CD4-positive, alpha-beta T cell treated with Interleukin-6 for 4 hours (primary cell): ENCODE results near the gene B9D2.
"Not testable (repeated sequence)": the region's sequence is repeated elsewhere in the genome, so short reads cannot be mapped to it uniquely, and the experiment has no call there.

Experiments
- DNase-seq: peaks from one replicate; pipeline ENCODE4 v3.0.0-alpha.2; 2020; ENCODE audit warnings: mixed read lengths

Gene B9D2

GRCh38 chr19:41353466-41354342 is 10.2 kb downstream of the B9D2 start, which contains the start of gene TGFB1:
Gene TGFB1, minus strand, starts transcription at chr19:41353922. Its CDS starts 878 bp downstream, at chr19:41353044.
- DNase-seq: peak; percentile 97

DNA sequence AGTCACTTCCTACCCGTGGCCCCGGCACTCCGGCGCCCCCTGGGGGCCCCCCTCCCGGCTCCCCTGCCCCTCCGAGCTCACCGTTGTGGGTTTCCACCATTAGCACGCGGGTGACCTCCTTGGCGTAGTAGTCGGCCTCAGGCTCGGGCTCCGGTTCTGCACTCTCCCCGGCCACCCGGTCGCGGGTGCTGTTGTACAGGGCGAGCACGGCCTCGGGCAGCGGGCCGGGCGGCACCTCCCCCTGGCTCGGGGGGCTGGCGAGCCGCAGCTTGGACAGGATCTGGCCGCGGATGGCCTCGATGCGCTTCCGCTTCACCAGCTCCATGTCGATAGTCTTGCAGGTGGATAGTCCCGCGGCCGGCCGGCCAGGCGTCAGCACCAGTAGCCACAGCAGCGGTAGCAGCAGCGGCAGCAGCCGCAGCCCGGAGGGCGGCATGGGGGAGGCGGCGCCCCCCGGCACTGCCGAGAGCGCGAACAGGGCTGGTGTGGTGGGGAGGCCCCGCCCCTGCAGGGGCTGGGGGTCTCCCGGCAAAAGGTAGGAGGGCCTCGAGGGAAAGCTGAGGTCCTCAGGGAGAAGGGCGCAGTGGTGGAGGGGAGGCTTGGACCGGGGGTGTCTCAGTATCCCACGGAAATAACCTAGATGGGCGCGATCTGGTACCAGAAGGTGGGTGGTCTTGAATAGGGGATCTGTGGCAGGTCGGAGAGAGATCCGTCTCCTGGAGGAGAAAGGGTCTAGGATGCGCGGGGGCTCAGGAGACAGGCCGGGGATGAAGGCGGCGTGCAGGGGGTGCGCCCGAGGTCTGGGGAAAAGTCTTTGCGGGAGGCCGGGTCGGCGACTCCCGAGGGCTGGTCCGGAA is 11.1 kb downstream of the B9D2 start:
- DNase-seq: peak; percentile 83

- DNase-seq: no peak
These were observed 11.7 kb downstream of the B9D2 start for GRCh38 chr19:41352279-41352608.

DNA sequence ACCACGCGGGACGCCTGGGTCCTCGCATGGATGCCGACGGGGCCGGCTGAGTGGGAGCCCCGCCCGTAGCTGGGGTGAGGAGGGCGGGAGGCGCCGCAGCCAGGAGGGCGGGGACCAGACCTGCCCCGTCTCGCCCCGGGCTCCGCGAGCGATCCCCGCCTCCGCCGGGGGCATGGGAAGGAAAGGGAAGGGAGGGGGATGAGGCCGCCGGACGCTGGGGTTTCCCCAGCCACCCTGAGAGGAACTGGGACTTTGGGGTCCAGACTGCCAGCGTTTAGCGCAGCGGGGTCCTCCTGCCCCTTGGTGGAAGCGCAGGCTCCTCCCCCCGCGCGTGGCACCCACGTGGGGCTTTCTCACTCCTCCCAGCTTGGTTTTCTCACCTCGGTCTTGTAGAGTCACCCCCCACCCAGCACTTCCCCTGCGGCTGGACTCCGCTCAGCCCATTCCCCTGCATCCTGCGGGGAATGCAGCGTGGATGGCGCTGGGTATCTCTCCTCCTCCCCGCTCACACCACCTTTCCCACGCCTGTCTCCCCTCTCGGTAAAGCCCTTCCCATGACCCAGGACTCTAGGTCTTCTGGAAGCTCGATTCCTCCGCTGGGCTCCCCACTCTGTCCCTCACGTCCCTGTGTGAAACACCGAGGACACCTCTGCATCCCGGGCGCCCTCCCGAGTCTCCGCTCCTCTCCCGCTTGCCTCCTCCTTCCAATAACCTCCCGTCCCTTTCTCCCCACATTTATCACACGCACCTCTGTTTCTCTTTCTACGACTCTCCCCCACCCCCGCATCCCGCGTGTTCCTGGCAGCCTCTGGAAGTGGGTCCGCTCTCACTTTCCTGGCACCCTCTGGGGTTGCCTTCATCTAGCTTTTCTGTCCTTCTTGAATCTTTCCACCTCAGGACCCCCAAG is 12.4 kb downstream of the B9D2 start:
- peak; percentile 86 for DNase-seq

GRCh38 chr19:41350735-41351338 is 13.1 kb downstream of the B9D2 start:
- peak; percentile 17 for DNase-seq

DNA sequence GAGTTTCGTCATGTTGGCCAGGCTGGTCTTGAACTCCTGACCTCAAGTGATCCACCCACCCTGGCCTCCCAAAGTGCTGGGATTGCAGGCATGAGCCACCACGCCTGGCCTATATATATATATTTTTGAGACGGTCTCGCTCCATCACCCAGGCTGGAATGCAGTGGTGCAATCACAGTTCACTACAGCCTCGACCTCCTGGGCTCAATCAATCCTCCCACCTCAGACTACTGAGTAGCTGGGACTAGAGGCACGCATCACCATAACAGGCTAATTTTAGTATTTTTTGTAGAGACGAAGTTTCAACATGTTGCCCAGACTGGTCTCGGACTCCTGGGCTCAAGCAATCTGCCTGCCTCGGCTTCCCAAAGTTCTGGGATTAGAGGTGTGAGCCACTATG is 17.0 kb downstream of the B9D2 start:
- not testable (repeated sequence) for DNase-seq

DNA sequence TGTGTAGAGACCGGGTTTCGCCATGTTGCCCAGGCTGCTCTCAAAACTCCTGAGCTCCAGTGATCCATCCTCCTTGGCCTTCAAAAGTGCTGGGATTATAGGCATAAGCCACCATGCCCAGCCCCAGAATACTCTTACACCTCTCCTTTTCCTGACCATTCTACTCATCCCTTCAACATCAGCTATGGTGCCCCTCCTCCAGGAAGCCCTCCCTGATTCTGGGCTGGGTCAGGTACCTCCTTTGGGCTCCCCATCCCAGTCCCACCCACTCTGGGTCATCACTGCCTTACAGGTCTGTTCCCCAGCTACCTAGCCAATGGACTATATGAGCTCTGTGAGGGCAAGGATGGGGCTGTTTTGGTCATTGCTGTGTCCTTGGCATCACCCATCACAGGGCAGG is 19.8 kb downstream of the B9D2 start:
- DNase-seq: no peak

DNA sequence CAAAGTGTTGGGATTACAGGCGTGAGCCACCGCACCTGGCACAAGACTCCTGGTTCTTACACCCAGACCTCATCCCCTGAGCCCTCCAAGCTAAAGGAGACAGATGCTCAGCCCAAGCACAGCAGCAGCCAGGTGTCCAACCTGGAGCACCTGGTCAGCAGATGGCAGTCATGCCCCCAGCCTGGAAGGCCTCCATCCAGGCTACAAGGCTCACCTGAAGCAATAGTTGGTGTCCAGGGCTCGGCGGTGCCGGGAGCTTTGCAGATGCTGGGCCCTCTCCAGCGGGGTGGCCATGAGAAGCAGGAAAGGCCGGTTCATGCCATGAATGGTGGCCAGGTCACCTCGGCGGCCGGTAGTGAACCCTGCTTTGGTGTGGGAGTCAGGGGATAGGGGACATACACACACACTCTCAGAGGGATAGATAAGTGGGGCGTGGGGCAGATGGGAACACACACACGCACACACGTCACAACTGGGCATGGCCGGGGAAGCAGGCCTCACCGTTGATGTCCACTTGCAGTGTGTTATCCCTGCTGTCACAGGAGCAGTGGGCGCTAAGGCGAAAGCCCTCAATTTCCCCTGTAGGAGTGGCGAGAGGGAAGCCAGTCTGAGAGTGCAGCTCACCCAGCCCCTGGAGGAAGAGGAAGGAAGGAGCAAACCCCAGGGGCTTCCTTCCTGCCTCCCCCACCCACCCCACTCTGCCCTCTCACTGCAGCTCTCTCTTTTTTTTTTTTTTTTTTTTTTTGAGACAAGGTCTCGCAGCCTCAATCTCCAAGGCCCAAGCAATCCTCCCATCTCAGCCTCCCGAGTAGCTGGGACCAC is 22.1 kb downstream of the B9D2 start:
- DNase-seq: peak; percentile 58

- DNase-seq: no peak
These were observed 24.0 kb downstream of the B9D2 start for GRCh38 chr19:41339936-41340335.

DNA sequence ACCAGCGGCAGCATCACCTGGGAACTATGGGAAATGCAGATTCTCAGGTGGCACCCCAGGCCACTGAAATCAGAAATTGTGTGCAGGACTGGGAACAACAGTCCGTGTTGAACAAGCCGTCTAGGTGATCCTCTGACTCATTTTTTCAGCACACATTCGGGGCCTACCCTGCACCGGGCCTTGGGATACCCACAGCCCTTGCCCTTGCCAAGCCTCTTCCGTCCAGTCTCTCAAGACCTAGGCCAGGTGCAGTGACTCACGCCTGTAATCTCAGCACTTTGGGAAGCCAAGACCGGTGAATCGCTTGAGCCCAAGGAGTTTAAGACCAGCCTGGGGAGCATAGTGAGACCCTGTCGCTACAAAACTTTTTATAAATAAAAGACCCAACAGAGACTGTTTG is 28.5 kb downstream of the B9D2 start:
- no peak for DNase-seq

DNA sequence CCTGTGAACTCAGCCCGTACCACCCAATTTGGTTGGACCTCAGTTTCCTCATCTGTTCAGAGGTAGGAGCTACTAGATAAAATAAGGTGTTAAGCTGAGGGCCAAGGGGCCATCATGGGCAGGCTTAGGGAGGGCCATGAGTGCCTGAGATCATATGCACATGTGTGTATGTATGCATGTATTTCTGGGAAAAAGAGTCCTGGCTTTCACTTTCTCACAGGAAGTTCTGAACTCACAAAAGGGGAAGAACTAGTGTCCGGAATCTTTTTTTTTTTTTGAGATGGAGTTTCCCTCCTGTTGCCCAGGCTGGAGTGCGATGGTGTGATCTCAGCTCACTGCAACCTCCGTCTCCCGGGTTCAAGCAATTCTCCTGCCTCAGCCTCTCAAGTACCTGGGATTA is 29.2 kb downstream of the B9D2 start:
- no peak for DNase-seq

DNA sequence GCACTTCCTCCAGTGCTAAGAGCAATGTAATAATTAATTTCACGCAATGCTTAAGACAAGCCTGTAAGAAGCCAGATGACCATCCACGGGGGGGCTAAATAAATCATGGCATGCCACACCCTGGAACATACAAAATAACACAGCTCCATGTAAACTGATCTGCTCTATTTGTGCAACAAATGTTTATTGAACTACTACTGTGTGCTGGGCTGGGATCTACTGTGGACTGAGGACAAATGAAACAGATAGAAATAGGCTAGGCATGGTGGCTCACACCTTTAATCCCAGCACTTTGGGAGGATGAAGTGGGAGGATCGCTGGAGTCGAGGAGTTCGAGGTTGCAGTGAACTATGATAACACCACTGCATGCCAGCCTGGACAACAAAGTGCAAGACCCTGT is 31.5 kb downstream of the B9D2 start:
- no peak for DNase-seq

- no peak for DNase-seq
These were observed 31.9 kb downstream of the B9D2 start for GRCh38 chr19:41332000-41332399.

- DNase-seq: no peak
These were observed 32.8 kb downstream of the B9D2 start for GRCh38 chr19:41330946-41331678.

DNA sequence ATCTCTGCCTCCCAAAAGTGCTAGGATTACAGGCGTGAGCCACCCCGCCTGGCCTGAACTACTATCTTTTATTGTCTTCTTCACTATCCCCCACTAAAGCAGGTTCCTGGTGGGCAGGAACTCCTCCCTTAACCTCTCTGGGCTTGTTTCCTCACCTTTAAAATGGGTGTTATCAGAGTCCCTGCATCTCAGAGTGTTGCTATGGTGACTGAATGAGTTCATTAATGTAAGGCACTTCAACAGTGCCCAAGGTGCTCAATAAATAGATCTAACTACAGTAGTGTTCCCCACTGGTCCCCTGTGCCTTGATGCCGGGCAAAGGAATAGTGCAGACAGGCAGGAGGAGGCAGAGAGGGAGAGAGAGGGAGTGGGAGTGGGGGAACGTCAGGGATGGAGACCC is 33.5 kb downstream of the B9D2 start:
- no peak for DNase-seq

DNA sequence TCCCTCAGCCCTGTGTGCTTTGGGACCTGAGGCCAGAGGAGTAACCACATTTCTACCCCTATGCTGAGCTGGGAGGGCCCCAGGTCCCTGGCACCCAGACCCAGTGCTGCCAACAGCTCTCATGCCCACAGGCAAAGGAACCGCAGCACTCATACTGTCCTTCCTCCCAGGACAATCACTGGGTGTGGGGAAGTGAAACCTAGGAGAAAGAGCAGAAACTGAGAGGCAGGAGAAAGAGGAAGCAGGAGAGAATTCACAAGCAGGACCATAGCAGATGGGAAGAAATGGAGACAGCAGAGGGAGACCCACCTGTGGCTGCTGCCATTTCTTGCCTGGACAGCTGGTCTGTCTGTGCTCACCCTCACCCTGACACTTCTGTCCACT is 35.1 kb downstream of the B9D2 start:
- no peak for DNase-seq

GRCh38 chr19:41328157-41328841 is 35.6 kb downstream of the B9D2 start:
- peak; percentile 60 for DNase-seq

DNA sequence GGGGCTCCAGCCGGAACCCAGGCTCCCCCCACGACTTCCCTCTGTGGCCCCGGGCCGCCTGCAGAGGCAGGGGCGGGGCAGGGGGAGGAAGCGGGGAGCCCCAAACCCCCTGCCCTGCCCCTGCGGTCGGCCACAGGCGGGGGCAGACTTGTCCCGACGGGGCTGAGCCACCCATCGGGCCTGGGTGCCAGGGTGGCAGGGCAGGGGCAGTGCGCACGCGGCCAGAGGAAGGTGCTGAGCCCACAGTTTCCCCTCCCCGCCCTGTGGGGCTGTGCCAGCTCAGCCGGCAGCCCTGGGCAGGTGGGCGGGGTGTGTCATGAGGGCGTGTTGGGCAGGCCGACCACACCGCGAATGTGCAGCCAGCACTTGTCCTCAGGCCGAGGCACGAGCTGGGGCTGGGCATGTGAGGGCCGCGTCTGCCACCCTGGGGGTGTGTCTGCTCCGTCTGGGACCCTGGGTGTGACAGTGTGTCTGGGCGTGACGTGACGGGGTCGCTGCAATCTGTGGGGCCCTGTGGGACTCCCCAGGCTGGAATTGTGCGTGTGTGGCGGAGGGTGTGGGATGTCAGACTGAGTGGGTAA is 36.3 kb downstream of the B9D2 start:
- peak; percentile 82 for DNase-seq

GRCh38 chr19:41327076-41327575 is 36.8 kb downstream of the B9D2 start:
- peak; percentile 38 for DNase-seq
